ENCODE measurements around the gene SLC50A1.
"Not testable (repeated sequence)": the region's sequence is repeated elsewhere in the genome, so short reads cannot be mapped to it uniquely, and the experiment has no call there.

- not testable (repeated sequence) for TF ChIP-seq CTCF (IDR thresholded peaks at IDR 0.05; ENCODE audit: insufficient read depth, low read length); GABPA (IDR thresholded peaks at IDR 0.05; ENCODE audit: low read depth); POLR2AphosphoS5 (IDR thresholded peaks at IDR 0.05; ENCODE audit: low read depth); REST (IDR thresholded peaks at IDR 0.05; ENCODE audit: insufficient replicate concordance, low read depth)
Observed at GRCh38 chr1:155162631-155163030, 27.0 kb downstream of the SLC50A1 start.

Data from HL-60 (cell line).